Transverse colon (tissue), 4 donors: Measurements from ENCODE around the gene BMPER. TPM values are rescaled to one million over a fixed set of nuclear protein-coding genes. Genes with fewer than 3 reads are reported as not detected.

Experiments used
- DNase-seq: peaks from one replicate; pipeline ENCODE4 v3.0.0-alpha.2; 2019
- H3K27ac ChIP-seq, 4 donors: fragments of 200-600 bp; sonication (generic); 2 replicates each; pipeline ENCODE4 v1.5.1; 2016 to 2018; ENCODE audit warnings: inconsistent platforms in 4 of 4
- H3K27me3 ChIP-seq: fragments of 200-600 bp; sonication (generic); 2 replicates; pipeline ENCODE4 v1.5.1; 2017; ENCODE audit warnings: inconsistent platforms
- H3K36me3 ChIP-seq, 4 donors: fragments of 200-600 bp; sonication (generic); 2 replicates each; pipeline ENCODE4 v1.5.1; 2017 to 2019; ENCODE audit warnings: inconsistent platforms in 4 of 4
- H3K4me1 ChIP-seq, 4 donors: fragments of 200-600 bp; sonication (generic); 2 replicates each; pipeline ENCODE4 v1.5.1; 2017 to 2020; ENCODE audit warnings: inconsistent platforms in 4 of 4
- H3K4me3 ChIP-seq, 4 donors: fragments of 200-600 bp; sonication (generic); 1 replicate in 1 of 4; 2 replicates in 3 of 4; pipeline versions ENCODE4 v1.5.1 to v1.6.1; 2017 to 2019; ENCODE audit warnings: inconsistent platforms in 4 of 4
- H3K9me3 ChIP-seq, 2 donors: fragments of 200-600 bp; sonication (generic); 2 replicates each; pipeline ENCODE4 v1.5.1; 2017 to 2019; ENCODE audit warnings: inconsistent platforms in 2 of 2
- CTCF ChIP-seq, 5 experiments: fragments of 200-600 bp in 3 of 5; fragments of 450-650 bp in 2 of 5; sonication (generic) in 3 of 5; IDR thresholded peaks; 1 replicate in 2 of 5; 2 replicates in 3 of 5; pipeline ENCODE4 v1.5.1; 2016 to 2017; ENCODE audit warnings: antibody characterized with exemption in 5 of 5, inconsistent platforms in 3 of 5, mild to moderate bottlenecking in 2 of 5, moderate library complexity in 1 of 5
- EP300 ChIP-seq: sonication (generic); formaldehyde crosslinking; IDR thresholded peaks from one replicate; pipeline ENCODE4 v1.6.1; 2017; ENCODE audit warnings: antibody characterized with exemption, low read depth
- POLR2A ChIP-seq: fragments of 450-650 bp; IDR thresholded peaks from one replicate; pipeline ENCODE4 v1.6.1; 2016; ENCODE audit warnings: antibody characterized with exemption, mild to moderate bottlenecking, moderate library complexity
- POLR2AphosphoS5 ChIP-seq, 3 donors: sonication (generic); formaldehyde crosslinking; IDR thresholded peaks; one replicate each; pipeline ENCODE4 v1.6.1; 2016; ENCODE audit warnings: antibody characterized with exemption in 3 of 3
- WGBS, 2 donors: methylation state at CpG; one replicate each; pipeline ENCODE4 v1.1.5; 2018; ENCODE audit warnings: low coverage in 1 of 2; 5-methylcytosine and 5-hydroxymethylcytosine counted together
- in situ Hi-C, 4 donors: fragments of 200-750 bp; cut with MboI; loops; one replicate each; pipeline versions ENCODE4 v1.15.0 to v1.15.1; 2017; ENCODE audit warnings: low sequenced_read_pairs in 3 of 4, low pct_ligation_motif_present in 1 of 4, low pct_unique_long_range_greater_than_20kb in 1 of 4
- intact Hi-C: fragments of 100-400 bp; cut with DNase I; formaldehyde crosslinking; loops from one replicate; pipeline ENCODE4 v1.15.1; 2023; ENCODE audit warnings: low total_unique reads
- total RNA-seq, 4 donors: library from RNA; depleted of rRNA; stranded (reverse); fragments of >200 nt; gene quantifications; one replicate each; pipeline ENCODE4 v1.1.0, GENCODE V29; 2016

BMPER gene
- total RNA-seq, 4 donors from 2014 or later = 1.00 to 2.5 (median 1.8) TPM

GRCh38 chr7:34075523-34076370 is 170.4 kb downstream of the BMPER start:
- no peak for DNase-seq
- 70 to 76% methylated on average over 5 to 9 of the region's 9 CpGs for WGBS, 2 donors
- no peak for TF ChIP-seq EP300
- no peak for TF ChIP-seq CTCF (IDR thresholded peaks at IDR 0.05)
- TF ChIP-seq POLR2A = no peak
- TF ChIP-seq POLR2AphosphoS5 (IDR thresholded peaks at IDR 0.05) = no peak
- no peaks in the 10 kb centered on the region for H3K9me3 ChIP-seq
- H3K4me1 ChIP-seq = no peaks in the 10 kb centered on the region
- no peaks in the 10 kb centered on the region for H3K36me3 ChIP-seq
- no peak overlapping the region for H3K4me3 ChIP-seq
- intact Hi-C loops (no loop called here), in situ Hi-C loops (loop anchor here in 1 of 4 donors (25.0 kb wide), 1 partner anchor 112 kb away; no protein-coding TSS in a partner anchor)
- H3K27me3 ChIP-seq = no peaks in the 10 kb centered on the region
- no peak overlapping the region for H3K27ac ChIP-seq

GRCh38 chr7:34077168-34077567 is 171.8 kb downstream of the BMPER start:
- in situ Hi-C loops = loop anchor here in 1 of 4 donors (25.0 kb wide), 1 partner anchor 110 kb away; no protein-coding TSS in a partner anchor
- DNase-seq = no peak
- H3K4me3 ChIP-seq = no peak overlapping the region
- H3K9me3 ChIP-seq = no peaks in the 10 kb centered on the region
- no peak overlapping the region for H3K27ac ChIP-seq
- no peak for TF ChIP-seq POLR2A
- no peak for TF ChIP-seq CTCF (IDR thresholded peaks at IDR 0.05)
- no peak for TF ChIP-seq EP300
- no peak for TF ChIP-seq POLR2AphosphoS5 (IDR thresholded peaks at IDR 0.05)
- intact Hi-C loops = no loop called here
- no peaks in the 10 kb centered on the region for H3K27me3 ChIP-seq
- 90 to 93% methylated on average over 2 of the region's 2 CpGs for WGBS, 2 donors
- no peaks in the 10 kb centered on the region for H3K4me1 ChIP-seq
- no peaks in the 10 kb centered on the region for H3K36me3 ChIP-seq

- intact Hi-C loops = no loop called here
- 97% methylated on average over 30 of the region's 30 CpGs; no CpG with 5 or more reads in 1 of the 2 donors for WGBS, 2 donors
- no peaks in the 10 kb centered on the region for H3K27me3 ChIP-seq
- no peaks in the 10 kb centered on the region for H3K9me3 ChIP-seq
- TF ChIP-seq POLR2A (no peak), EP300 (no peak), POLR2AphosphoS5 (IDR thresholded peaks at IDR 0.05) (no peak), CTCF (IDR thresholded peaks at IDR 0.05) (no peak)
- H3K4me1 ChIP-seq = no peaks in the 10 kb centered on the region
- no peak overlapping the region for H3K4me3 ChIP-seq
- H3K36me3 ChIP-seq = no peaks in the 10 kb centered on the region
- in situ Hi-C loops = loop anchor here in 1 of 4 donors (25.0 kb wide), 1 partner anchor 108 kb away; no protein-coding TSS in a partner anchor
- H3K27ac ChIP-seq = no peak overlapping the region
- no peak for DNase-seq
These were observed 173.5 kb downstream of the BMPER start for GRCh38 chr7:34078864-34079263.

- DNase-seq = no peak
- no peaks in the 10 kb centered on the region for H3K36me3 ChIP-seq
- TF ChIP-seq CTCF (IDR thresholded peaks at IDR 0.05) (no peak), POLR2A (no peak), EP300 (no peak), POLR2AphosphoS5 (IDR thresholded peaks at IDR 0.05) (no peak)
- intact Hi-C loops (no loop called here), in situ Hi-C loops (loop anchor here in 1 of 4 donors (25.0 kb wide), 1 partner anchor 107 kb away; no protein-coding TSS in a partner anchor)
- H3K4me1 ChIP-seq = no peaks in the 10 kb centered on the region
- H3K9me3 ChIP-seq = no peaks in the 10 kb centered on the region
- H3K27ac ChIP-seq = no peak overlapping the region
- no peaks in the 10 kb centered on the region for H3K27me3 ChIP-seq
- WGBS, 2 donors = 85 to 97% methylated on average over 4 to 5 of the region's 5 CpGs
- H3K4me3 ChIP-seq = no peak overlapping the region
These were observed 175.2 kb downstream of the BMPER start for GRCh38 chr7:34080513-34080912.
